GM13976 (cell line): Measurements from ENCODE around the gene TOPBP1.

ENCODE experiments used
- DNase-seq: peaks from one replicate; pipeline ENCODE4 v3.0.0; 2012; ENCODE audit warnings: low spot score
- CTCF ChIP-seq: IDR thresholded peaks from 2 replicates; pipeline ENCODE4 v1.5.1; 2012; ENCODE audit warnings: borderline replicate concordance, mild to moderate bottlenecking; ENCODE audit not compliant: insufficient read depth; ENCODE audit errors: extremely low read depth, missing control alignments, control extremely low read depth
- in situ Hi-C: fragments of 300-500 bp; cut with MboI; formaldehyde crosslinking; loops from one replicate; pipeline ENCODE4 v1.12.0; 2022; ENCODE audit warnings: low sequenced_read_pairs, mixed read lengths, inconsistent platforms; ENCODE audit not compliant: unreplicated experiment

The TOPBP1 gene

GRCh38 chr3:133588784-133589465 is 72.8 kb downstream of the TOPBP1 start:
- DNase-seq: no peak
- in situ Hi-C loops: no loop called here
- no peak for TF ChIP-seq CTCF

GRCh38 chr3:133588035-133588434 is 73.7 kb downstream of the TOPBP1 start:
- in situ Hi-C loops: no loop called here
- no peak for DNase-seq
- TF ChIP-seq CTCF: no peak

GRCh38 chr3:133583396-133583795 is 78.3 kb downstream of the TOPBP1 start:
- in situ Hi-C loops: no loop called here
- no peak for DNase-seq
- TF ChIP-seq CTCF: no peak

GRCh38 chr3:133578548-133579191 is 83.1 kb downstream of the TOPBP1 start:
- no peak for DNase-seq
- peak; percentile 17 for TF ChIP-seq CTCF
- in situ Hi-C loops: loop anchor here (10.0 kb wide), 1 partner anchor 114 kb away; no protein-coding TSS in a partner anchor

GRCh38 chr3:133576169-133576568 is 85.6 kb downstream of the TOPBP1 start:
- in situ Hi-C loops: loop anchor here (10.0 kb wide), 1 partner anchor 111 kb away; no protein-coding TSS in a partner anchor
- no peak for DNase-seq
- TF ChIP-seq CTCF: no peak

GRCh38 chr3:133575086-133575485 is 86.7 kb downstream of the TOPBP1 start:
- in situ Hi-C loops: loop anchor here (10.0 kb wide), 1 partner anchor 110 kb away; no protein-coding TSS in a partner anchor
- no peak for TF ChIP-seq CTCF
- DNase-seq: no peak
